Effector CD4-positive, alpha-beta T cell (primary cell): ENCODE results near the gene GPR82. TPM values are rescaled to one million over a fixed set of nuclear protein-coding genes. Genes with fewer than 3 reads are reported as not detected.
"Not testable (repeated sequence)": the region's sequence is repeated elsewhere in the genome, so short reads cannot be mapped to it uniquely, and the experiment has no call there.

Experiments used
- DNase-seq: peaks from one replicate; pipeline ENCODE4 v3.0.0-alpha.2; 2020
- total RNA-seq: gene quantifications from one replicate; lab custom pipeline; 2026; lab: John Stamatoyannopoulos, UW

GPR82 gene, protein sequence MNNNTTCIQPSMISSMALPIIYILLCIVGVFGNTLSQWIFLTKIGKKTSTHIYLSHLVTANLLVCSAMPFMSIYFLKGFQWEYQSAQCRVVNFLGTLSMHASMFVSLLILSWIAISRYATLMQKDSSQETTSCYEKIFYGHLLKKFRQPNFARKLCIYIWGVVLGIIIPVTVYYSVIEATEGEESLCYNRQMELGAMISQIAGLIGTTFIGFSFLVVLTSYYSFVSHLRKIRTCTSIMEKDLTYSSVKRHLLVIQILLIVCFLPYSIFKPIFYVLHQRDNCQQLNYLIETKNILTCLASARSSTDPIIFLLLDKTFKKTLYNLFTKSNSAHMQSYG
- not detected for total RNA-seq

DNA sequence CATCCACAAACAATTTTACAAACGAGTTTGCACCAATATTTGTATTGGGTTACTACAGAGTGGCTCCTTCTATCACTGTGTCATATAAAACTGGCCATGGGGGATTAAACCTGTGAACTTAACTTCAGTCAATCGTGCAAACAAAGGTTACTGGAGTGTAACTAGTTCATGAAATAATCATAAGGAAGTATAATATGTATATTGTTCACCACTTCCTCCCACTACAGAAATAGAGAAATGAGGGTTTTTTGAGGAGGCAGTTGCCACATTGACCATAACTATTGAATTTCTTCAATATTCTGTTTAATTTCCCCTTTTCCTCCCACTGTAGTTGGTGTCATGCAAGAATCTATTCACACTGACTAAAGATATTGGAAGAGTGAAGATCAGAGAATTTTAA, at the start of gene GPR82:
Gene GPR82 (plus strand): TSS at position 356 of the 400 bp plus-strand sequence. CDS start 2,846 bp downstream, outside the sequence.
- no peak for DNase-seq

DNA sequence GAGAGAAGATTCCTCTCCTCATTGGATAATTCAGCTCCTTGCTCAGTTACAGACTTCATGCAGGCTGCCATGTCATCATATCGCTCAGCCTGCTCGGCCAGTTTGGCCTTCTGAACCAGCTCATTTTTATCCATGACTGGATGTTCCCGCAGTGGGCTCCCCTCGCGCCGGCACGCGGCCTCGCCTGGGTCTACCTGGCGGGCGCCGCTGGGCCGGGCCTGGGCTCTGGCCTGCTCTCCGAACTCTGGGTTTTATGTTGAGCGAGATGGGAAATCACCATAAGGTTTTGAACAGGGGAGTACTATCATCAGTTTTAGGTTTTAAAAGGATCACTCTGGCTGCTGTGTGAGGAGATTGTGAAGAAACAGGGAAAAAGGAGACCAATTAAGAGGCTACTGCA, 47.6 kb upstream of the GPR82 start:
- not testable (repeated sequence) for DNase-seq

GRCh38 chrX:41677183-41678060, 46.6 kb upstream of the GPR82 start:
- DNase-seq = no peak

DNA sequence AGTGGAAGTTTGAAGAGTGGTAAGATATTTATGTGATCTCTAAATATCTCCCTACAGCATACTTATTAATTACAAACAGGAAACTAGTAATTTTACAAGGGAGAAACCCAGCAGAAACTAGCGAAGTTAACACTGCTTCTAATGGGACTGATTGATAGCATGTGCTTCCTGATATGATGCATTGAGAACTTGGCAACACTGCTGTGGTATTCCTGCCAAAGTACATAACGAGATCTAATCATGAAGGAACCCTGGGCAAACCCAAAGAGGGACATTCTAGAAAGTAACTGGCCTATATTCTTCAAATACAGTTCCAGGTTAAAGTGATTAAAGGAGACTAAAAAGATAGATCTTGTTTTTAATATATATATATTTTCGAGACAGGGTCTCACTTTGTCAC, 39.8 kb upstream of the GPR82 start:
- no peak for DNase-seq

DNA sequence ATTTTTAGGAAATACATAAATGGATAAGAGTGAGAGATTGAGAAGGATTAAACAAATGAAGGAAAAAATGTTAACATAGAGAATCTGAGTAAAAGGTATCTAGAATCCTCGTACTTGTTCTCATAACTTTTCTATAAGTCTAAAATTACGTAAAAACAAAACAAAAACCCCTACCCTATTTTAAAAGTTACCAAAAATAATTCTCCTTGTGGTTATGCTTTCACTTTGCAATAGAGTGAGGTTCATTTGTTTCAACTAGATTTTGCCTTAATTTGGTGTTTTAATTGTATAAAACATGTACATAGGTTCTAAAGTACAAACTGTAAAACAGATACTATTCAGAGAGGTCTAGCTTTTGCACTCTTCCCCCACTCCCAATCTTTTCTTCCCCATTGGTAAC, 39.0 kb upstream of the GPR82 start:
- no peak for DNase-seq

DNA sequence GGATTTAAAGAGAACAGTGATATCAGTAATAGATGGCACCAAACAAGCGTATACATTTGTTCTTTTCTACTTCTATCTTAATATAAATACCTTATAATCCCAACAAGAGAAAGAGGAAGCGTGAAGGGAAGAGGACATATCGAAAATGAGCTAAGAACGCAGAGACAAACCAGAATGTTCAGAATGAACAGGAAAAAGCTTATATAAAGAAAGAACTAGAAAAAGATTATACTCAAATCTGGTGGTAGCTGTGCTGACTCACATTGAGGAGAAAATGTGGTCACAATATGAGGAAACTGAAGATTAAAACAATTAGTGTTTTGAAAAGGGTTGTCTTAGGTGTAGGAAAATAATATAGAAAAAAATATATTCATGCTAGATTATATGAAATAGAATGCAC, 37.2 kb upstream of the GPR82 start:
- DNase-seq = no peak

- DNase-seq = no peak
These were observed 35.8 kb upstream of the GPR82 start for GRCh38 chrX:41688156-41688555.

DNA sequence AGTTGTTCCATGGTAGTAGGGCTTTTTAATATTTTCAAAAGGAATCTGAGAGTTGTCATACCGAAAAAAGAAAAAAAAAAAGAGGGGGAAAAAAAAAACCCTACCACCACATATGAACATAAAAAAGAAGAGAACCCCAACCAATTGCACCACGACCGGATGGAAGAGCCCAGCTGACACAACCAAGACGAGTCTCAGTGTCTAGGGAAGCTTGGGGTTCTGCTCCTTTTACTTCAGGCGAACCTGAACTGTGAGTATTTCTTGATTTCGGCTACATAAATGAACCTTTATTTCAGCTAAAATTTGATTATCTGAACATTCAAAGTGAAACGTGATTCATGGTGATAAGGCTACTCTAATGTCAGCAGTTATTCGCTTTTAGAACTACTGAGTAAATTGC, 35.1 kb upstream of the GPR82 start, which contains the start of gene GPR34:
Gene GPR34 (plus strand): TSS at position 139 of the 400 bp plus-strand sequence. CDS start 6,661 bp downstream, outside the sequence.
- DNase-seq = no peak

GRCh38 chrX:41689711-41690110, 34.3 kb upstream of the GPR82 start:
- DNase-seq = no peak

DNA sequence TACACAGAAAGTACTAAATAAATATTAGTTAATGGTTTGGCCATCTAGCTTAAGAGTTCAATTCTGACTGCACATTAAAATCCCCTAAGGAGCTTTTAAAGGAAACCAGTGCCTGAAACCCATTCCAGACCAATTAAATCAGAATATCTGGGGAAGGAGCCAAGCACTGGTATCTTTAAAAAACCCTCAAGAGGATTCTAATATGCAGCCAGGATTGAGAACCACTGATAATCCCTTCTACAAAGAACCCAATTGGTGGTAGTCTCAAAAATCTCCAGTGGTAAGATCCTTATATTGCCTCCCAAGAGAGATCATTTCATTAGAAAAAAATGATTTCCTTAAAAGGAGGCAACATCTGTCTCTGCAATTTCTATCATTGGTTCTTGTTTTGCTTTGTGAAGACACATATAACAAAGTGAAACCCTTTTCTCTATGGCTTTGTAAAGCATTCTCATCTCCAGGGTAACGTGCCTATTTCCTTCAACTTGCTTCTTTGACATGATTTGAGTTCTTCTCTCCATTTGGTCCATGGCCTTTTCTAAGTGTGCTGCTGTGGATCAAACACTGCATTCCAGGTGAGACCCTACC, 31.7 kb upstream of the GPR82 start:
- DNase-seq = no peak

DNA sequence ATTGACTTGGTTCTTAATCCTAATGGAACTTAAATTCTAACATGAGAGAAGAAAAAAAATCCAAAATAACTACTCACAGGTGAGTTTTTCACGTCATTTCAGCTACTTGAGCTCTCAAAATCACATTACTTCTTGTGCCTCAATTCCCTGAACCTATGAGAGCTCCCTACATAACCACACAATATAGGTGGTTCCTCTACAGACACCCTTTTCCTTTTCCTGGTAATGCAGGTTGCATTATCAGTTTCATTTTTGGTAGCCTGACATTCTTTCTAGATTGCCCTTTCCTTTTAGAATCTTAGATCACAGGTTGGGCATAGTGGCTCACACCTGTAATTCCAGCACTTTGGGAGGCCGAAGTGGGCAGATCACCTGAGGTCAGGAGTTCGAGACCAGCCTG, 31.0 kb upstream of the GPR82 start:
- DNase-seq = no peak

- DNase-seq = no peak
These were observed 28.6 kb upstream of the GPR82 start for GRCh38 chrX:41695426-41695825.

DNA sequence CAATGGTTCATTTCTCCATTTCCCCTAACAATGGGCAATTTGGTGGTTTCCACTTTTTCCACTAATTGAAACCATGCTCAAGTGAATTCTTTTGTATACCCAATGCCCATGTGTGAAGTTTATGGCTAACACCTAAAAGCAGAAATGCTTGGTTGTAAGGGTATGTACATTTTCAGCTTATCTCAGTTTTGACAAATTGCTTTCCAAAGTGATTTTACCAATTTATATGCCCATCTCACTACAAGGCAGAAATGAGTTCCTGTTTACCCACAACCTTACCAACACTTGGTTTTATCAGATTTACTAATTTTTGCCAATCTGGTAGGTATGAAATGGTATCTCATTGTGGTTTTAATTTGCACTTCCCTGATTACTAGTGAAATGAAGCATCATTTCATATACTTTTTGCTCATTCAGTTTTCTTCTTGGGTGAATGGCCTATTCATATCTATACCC, 20.4 kb upstream of the GPR82 start:
- DNase-seq = no peak

- no peak for DNase-seq
These were observed 18.9 kb upstream of the GPR82 start for GRCh38 chrX:41705042-41705441.

- DNase-seq = no peak
These were observed 18.2 kb upstream of the GPR82 start for GRCh38 chrX:41705680-41706374.

DNA sequence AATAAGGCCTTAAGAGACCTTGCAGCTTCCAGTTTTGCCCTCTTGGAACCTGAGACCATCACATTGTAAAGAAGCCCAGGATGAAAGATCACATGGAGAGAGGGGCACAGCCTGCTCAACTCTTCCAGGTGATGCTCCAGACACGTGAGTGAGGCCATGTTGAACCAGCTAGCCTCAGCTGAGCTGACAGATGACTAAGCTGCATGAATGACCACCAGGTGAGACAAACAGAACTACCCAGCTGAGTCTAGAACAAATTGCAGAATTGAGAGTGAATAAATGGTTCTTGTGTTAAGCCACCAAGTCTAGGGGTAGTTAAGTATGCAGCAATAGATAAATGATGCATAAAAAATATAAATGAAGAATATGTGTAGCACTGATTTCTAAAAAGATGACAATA, 16.8 kb upstream of the GPR82 start:
- DNase-seq = no peak

DNA sequence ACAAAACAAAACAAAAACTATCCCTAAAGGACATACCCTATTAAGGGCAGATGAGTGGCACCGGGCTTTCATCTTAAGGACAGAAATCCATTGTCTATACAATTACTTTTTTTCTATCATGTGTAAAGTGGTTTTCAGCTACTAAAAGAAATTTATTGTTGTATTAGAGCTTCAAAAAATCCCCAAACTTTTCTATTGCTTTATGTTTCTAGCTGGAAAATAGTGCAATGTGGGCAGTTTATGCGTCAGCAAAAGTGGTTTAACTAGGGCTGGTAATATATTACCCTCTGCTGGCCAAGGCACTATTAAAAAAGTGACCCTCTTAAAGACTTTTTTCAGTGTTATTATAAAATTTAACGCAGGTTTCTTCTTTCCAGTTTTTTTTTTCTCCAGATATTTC, 15.5 kb upstream of the GPR82 start:
- no peak for DNase-seq

DNA sequence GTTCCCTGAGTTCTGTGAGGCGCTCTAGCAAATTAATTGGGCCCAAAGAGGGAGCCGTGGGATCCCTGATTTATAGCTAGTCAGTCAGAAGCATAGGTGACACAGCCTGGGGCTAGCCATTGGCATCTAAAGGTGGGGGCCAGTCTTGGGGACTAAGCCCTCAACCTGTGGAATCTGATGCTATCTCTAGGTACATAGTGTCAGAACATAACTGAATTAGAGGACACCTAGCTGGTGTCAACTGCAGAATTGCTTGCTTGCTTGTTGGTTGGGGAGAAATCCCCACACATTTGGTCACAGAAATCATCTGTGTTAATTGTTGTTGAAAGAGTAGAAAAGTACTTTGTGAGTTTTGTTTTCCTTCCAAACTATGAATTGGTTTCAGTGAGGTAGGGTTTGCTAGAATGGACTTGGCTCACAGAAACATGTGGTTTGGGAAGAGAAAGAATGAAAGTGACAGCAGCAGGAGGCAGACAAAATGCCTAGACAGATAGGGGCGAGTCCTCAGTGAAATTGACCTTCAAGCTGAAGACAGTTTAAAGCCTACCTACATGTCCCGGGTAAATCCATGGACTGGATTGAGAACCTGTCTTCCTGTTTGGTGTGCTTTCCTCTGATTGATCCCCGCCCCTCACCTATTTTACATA, 12.8 kb upstream of the GPR82 start:
- no peak for DNase-seq

- DNase-seq = no peak
These were observed 7.8 kb upstream of the GPR82 start for GRCh38 chrX:41716222-41716621.

DNA sequence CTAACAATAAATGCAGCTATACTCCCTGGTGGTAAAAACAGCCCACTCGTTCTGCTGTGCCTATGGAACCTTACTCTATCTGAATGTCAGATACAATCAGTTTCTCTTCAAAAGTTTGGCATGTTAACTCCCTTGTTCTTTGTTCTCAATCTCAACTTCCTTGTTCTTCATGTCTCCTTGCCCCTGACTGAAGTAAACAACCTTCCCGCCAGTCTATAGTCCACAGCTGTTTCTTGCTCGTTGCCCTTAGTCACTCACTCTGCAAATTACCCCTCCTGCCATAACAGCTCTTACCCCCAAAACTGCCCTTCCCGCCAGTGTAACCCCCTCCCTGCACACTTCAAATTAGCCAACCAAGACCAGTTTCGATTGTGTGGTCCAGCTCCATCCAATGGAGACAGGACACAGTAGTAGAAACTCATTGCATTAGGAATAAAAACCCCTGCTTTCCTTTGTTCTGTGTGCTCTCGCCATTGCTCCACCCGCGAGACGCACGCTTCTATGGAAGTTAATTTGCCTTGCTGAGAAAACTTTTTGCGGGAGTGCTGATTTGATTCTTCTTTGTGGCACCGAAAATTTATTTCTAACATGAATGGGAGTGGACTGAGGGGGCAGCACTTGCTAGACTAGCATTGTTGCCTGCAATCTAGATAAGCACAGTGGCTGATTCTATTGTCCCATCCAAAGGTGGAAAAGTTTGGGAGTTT, 7.1 kb upstream of the GPR82 start:
- DNase-seq = no peak

DNA sequence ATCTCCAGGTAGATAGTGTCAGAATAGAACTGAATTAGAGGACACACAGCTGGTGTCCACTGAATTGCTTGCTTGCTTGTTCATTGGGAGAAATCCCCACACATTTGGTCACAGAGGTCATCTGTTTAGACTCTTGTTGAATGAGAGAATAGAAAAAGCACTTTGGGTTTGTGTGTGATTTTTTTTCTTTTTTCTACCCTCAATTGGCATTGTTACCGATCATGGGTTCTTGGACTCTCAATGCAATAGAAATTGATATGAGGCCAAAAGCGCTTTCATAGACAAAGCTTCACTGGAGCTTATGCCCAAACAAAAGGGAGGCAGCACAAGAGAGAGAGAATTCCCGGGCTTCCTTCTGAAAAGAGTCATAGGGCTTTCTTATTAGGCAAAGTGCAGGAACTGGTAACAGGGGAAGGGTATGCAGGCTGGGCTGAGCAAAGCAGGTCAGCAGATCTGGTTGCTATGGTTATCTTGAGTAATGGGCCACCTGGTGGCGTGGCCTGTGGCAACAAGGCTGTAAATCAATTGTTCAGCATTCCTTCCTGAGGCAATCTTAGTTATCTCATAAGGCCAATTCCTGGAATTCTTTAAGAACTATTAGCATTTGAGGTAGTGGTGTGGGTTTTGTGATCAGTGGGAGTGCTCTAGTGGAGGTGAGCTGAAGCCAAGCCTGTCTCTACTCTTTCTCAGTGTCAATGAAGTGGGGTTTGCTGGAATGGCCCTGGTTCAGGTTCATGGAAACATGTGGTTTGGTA, 5.3 kb upstream of the GPR82 start:
- no peak for DNase-seq
